ENCODE measurements around the gene DPP6. TPM values are rescaled to one million over a fixed set of nuclear protein-coding genes. Genes with fewer than 3 reads are reported as not detected.

DPP6 gene
- total RNA-seq, 4 donors from 2014 or later, result 13.4 to 33.2 (median 26.8) TPM

DNA sequence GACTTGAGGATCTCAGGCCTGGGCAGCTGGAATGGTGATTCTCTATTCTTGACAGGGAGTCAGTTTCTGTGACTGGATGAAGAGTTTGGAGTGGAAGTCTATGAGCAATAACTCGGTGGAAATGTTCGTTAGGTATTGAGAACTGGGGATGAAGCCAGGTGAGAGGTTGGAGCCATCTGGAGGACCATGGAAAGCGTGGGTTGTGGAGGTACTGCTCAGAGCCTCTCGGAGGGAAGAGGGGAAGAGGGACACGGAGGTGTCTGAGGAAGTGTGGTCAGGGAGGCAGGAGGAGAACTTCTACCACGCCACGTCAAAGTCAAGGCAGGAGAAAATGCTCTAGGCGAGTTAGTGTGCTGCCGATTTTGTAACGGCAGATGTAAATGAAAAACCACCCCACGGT lies 430.7 kb downstream of the DPP6 start:
- H3K27me3 ChIP-seq, result no peaks in the 10 kb centered on the region
- H3K9me3 ChIP-seq, result no peaks in the 10 kb centered on the region
- DNase-seq (ENCODE audit: extremely low spot score), result peak; percentile 70
- no peak overlapping the region for H3K27ac ChIP-seq (replicated peaks in 1 of 4)
- 91% methylated on average over 11 of the region's 11 CpGs for WGBS
- intact Hi-C loops (cut with DNase I), result no loop called here
- H3K36me3 ChIP-seq, result no peaks in the 10 kb centered on the region
- H3K4me1 ChIP-seq, result no peaks in the 10 kb centered on the region
- TF ChIP-seq POLR2A (IDR thresholded peaks at IDR 0.05; ENCODE audit: low read depth) (no peak), POLR2AphosphoS5 (IDR thresholded peaks at IDR 0.05) (no peak), EP300 (IDR thresholded peaks at IDR 0.05) (no peak)
- TF ChIP-seq, protein P1, sequence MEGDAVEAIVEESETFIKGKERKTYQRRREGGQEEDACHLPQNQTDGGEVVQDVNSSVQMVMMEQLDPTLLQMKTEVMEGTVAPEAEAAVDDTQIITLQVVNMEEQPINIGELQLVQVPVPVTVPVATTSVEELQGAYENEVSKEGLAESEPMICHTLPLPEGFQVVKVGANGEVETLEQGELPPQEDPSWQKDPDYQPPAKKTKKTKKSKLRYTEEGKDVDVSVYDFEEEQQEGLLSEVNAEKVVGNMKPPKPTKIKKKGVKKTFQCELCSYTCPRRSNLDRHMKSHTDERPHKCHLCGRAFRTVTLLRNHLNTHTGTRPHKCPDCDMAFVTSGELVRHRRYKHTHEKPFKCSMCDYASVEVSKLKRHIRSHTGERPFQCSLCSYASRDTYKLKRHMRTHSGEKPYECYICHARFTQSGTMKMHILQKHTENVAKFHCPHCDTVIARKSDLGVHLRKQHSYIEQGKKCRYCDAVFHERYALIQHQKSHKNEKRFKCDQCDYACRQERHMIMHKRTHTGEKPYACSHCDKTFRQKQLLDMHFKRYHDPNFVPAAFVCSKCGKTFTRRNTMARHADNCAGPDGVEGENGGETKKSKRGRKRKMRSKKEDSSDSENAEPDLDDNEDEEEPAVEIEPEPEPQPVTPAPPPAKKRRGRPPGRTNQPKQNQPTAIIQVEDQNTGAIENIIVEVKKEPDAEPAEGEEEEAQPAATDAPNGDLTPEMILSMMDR (IDR thresholded peaks at IDR 0.05), result no peak
- no peak overlapping the region for H3K4me3 ChIP-seq

DNA sequence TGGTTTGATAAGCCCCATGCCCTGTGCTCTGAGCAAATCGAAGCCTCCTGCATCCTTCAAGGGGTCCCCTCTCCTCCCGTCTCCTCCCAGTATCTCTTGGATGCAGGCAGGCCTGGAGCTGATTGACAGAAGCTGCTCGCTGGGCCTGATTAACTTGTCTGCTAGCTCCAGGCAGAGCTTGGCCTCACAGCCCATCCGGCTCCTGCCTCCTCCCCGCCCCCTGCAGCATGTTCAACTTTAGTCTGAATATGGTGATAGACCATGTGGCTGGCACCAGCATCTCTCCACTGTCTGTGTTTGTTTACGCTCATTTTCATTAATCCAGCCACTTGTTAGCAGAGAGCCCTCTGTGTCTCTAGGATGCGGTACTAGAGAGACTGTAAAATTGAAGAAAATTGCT lies 432.2 kb downstream of the DPP6 start:
- H3K27me3 ChIP-seq, result no peaks in the 10 kb centered on the region
- no peak overlapping the region for H3K27ac ChIP-seq (replicated peaks in 1 of 4)
- 68% methylated on average over 7 of the region's 7 CpGs for WGBS
- H3K4me1 ChIP-seq, result no peaks in the 10 kb centered on the region
- no peaks in the 10 kb centered on the region for H3K9me3 ChIP-seq
- H3K36me3 ChIP-seq, result no peaks in the 10 kb centered on the region
- intact Hi-C loops (cut with DNase I), result no loop called here
- peak; percentile 70 for DNase-seq (ENCODE audit: extremely low spot score)
- TF ChIP-seq POLR2AphosphoS5 (IDR thresholded peaks at IDR 0.05), result no peak
- no peak overlapping the region for H3K4me3 ChIP-seq

DNA sequence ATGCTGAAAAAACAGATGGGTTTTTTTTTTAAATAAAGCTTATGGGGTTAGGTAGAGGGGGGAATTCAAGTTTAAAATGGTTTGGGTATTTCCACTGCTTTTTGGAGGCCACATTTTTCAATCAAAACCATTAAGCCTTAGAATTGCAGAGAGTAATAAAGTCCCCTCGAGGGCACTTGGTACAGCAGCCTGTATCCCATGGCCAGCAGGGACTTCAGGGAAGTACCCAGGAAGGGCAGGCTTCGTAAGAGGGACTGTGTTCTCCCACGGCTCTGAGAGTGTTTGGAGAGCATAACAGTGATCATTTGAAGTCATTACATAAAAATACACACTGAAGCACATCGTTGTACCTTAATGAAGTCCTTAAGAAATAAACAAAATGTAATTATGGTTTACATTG lies 432.7 kb downstream of the DPP6 start:
- intact Hi-C loops (cut with DNase I), result no loop called here
- Histone ChIP-seq H3K9me3 (no peaks in the 10 kb centered on the region), H3K4me3 (no peak overlapping the region), H3K36me3 (no peaks in the 10 kb centered on the region), H3K27me3 (no peaks in the 10 kb centered on the region), H3K4me1 (no peaks in the 10 kb centered on the region), H3K27ac (replicated peaks in 1 of 4) (no peak overlapping the region)
- DNase-seq (ENCODE audit: extremely low spot score), result no peak
- TF ChIP-seq POLR2AphosphoS5 (IDR thresholded peaks at IDR 0.05) (no peak), EP300 (IDR thresholded peaks at IDR 0.05) (no peak), POLR2A (IDR thresholded peaks at IDR 0.05; ENCODE audit: low read depth) (no peak)
- TF ChIP-seq, protein P1 (IDR thresholded peaks at IDR 0.05), result no peak
- 56% methylated on average over 4 of the region's 4 CpGs for WGBS

DNA sequence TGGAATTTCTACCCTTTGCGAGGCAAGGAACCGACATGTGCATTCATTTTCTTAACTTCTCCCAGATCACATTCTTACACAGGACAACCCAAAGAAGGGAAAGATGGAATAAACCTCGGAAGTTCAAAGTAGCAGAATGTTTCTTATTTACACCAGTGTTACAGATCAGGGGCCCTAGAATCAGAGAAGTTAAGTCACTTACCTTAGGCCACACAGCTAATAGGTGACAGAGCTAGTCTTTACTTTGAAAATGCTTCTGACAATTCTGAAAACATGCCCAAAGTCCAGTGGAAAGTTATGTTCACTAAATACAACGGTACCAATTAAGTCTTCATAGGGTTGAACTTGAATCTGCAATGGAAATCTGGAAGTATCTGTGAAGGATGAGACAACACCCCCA lies 437.7 kb downstream of the DPP6 start:
- Histone ChIP-seq H3K4me3 (no peak overlapping the region), H3K36me3 (no peaks in the 10 kb centered on the region), H3K4me1 (no peaks in the 10 kb centered on the region), H3K9me3 (no peaks in the 10 kb centered on the region), H3K27ac (replicated peaks in 1 of 4) (no peak overlapping the region), H3K27me3 (no peaks in the 10 kb centered on the region)
- TF ChIP-seq POLR2A (IDR thresholded peaks at IDR 0.05; ENCODE audit: low read depth), result no peak
- no peak for TF ChIP-seq POLR2AphosphoS5 (IDR thresholded peaks at IDR 0.05)
- no peak for TF ChIP-seq EP300 (IDR thresholded peaks at IDR 0.05)
- TF ChIP-seq, protein P1 (IDR thresholded peaks at IDR 0.05), result no peak
- DNase-seq (ENCODE audit: extremely low spot score), result no peak
- WGBS, result 91% methylated on average over 4 of the region's 4 CpGs
- intact Hi-C loops (cut with DNase I), result no loop called here

DNA sequence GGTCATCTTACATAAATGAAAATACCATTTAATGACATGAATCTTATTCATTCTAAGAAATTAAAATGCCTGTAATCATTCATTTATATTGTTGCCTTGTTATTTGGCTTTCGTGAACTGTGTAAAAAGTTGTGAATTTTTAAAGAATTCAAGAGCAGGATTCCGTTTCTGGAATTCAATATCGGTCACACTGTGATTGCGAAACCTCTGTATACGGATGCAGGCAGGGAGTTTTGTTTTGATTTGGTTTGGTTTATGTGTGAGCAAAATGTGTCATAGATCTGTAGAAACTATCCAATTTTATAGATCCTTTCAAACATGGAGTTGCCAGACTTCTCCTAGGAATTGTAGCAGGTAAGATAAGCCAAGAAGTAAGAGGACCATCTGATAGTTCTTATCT lies 441.4 kb downstream of the DPP6 start:
- no peaks in the 10 kb centered on the region for H3K36me3 ChIP-seq
- no peak for DNase-seq (ENCODE audit: extremely low spot score)
- TF ChIP-seq EP300 (IDR thresholded peaks at IDR 0.05) (no peak), POLR2AphosphoS5 (IDR thresholded peaks at IDR 0.05) (no peak), POLR2A (IDR thresholded peaks at IDR 0.05; ENCODE audit: low read depth) (no peak)
- TF ChIP-seq, protein P1 (IDR thresholded peaks at IDR 0.05), result no peak
- intact Hi-C loops (cut with DNase I), result no loop called here
- no peaks in the 10 kb centered on the region for H3K9me3 ChIP-seq
- H3K27ac ChIP-seq (replicated peaks in 1 of 4), result no peak overlapping the region
- no peaks in the 10 kb centered on the region for H3K4me1 ChIP-seq
- H3K27me3 ChIP-seq, result no peaks in the 10 kb centered on the region
- no peak overlapping the region for H3K4me3 ChIP-seq
- WGBS, result 88% methylated on average over 5 of the region's 5 CpGs
